Measurements from ENCODE around the gene IFT20.

The IFT20 gene, protein sequence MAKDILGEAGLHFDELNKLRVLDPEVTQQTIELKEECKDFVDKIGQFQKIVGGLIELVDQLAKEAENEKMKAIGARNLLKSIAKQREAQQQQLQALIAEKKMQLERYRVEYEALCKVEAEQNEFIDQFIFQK

DNA sequence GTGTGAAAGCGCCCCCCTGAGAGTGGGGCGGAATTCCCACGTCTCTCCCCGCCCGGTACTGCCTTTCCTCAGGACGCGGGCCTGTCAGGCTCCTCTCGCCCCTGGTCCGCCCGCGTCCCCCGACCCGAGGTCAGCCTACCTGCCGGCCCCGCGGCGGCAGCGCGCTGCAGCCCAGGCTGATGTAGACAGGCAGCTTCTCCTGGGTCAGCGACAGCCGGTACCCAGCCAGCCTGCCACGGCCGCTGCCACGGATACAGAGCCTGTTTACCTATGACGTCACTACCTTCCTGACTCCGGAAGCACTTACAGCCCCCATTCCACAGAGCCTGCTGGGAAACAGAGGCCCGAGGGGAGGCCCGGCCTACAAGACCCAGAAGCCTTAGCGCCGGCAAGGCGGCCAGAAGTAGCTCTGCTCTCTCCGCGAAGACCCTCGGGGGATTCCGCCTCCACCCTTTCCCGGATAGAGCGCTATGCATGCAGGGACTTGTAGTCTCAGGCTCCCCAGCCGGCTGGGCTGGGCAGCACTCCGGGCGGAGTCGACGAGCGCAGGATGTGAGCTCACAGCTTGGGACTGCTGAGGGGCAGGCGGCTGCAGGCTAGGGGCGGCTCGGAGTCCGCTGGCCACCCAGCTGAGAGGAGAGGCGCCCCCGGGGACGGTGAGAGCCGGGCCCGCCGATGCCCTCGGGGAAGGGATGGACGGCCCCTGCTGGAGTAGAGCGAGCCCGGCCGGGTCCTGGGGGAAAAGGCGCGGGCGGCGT lies at the start of gene IFT20, which contains the start of gene TNFAIP1:
Gene IFT20 (minus strand): TSS at position 272 of the 758 bp plus-strand sequence. CDS start 3,487 bp downstream, outside the sequence.
Gene TNFAIP1 (plus strand): TSS at position 561 of the 758 bp plus-strand sequence. CDS start 3,761 bp downstream, outside the sequence.
- DNase-seq (ENCODE audit: low spot score) = peak; percentile 87

DNA sequence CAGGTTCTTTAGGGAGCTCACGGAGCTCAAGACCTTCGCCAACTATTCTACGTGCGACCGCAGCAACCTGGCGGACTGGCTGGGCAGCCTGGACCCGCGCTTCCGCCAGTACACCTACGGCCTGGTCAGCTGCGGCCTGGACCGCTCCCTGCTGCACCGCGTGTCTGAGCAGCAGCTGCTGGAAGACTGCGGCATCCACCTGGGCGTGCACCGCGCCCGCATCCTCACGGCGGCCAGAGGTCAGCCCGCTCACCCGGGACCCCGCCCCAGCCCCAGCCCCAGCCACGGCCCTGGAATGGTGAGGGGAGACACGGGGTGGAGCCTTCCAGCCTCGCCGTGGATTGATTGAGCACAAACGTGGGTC lies 49.7 kb upstream of the IFT20 start:
- DNase-seq (ENCODE audit: low spot score) = no peak

DNA sequence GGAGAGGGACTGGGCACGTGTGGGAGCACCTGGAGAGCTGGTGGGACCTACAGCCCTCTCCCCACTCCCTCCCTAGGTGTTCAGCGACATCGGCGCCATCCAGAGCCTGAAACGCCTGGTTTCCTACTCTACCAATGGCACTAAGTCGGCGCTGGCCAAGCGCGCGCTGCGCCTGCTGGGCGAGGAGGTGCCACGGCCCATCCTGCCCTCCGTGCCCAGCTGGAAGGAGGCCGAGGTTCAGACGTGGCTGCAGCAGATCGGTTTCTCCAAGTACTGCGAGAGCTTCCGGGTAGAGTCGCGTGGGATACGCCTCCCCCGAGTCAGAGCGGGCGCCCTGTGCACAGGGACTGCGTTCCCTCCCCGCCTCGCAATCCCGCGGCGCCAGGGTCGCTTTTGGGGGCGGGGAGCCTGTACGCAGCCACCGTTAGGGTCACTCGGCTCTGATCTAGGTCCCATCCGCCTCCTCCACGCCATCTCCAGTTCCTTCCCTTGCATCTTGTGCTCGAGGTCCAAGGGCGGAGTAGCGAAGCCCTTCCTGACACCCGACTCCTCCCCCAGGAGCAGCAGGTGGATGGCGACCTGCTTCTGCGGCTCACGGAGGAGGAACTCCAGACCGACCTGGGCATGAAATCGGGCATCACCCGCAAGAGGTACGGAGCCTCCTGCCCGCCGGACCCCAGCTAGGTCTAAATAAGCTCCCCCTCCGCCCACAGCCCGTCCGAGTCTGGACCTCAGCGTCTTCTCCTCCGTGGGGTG lies 49.2 kb upstream of the IFT20 start:
- DNase-seq (ENCODE audit: low spot score) = no peak

DNA sequence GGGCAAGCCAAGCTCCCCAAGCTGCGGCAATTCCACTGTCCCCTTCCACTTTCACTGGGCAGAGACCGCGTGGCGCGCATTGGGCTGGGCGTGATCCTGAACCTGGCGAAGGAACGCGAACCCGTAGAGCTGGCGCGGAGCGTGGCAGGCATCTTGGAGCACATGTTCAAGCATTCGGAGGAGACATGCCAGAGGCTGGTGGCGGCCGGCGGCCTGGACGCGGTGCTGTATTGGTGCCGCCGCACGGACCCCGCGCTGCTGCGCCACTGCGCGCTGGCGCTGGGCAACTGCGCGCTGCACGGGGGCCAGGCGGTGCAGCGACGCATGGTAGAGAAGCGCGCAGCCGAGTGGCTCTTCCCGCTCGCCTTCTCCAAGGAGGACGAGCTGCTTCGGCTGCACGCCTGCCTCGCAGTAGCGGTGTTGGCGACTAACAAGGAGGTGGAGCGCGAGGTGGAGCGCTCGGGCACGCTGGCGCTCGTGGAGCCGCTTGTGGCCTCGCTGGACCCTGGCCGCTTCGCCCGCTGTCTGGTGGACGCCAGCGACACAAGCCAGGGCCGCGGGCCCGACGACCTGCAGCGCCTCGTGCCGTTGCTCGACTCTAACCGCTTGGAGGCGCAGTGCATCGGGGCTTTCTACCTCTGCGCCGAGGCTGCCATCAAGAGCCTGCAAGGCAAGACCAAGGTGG lies 46.0 kb upstream of the IFT20 start:
- DNase-seq (ENCODE audit: low spot score) = no peak

DNA sequence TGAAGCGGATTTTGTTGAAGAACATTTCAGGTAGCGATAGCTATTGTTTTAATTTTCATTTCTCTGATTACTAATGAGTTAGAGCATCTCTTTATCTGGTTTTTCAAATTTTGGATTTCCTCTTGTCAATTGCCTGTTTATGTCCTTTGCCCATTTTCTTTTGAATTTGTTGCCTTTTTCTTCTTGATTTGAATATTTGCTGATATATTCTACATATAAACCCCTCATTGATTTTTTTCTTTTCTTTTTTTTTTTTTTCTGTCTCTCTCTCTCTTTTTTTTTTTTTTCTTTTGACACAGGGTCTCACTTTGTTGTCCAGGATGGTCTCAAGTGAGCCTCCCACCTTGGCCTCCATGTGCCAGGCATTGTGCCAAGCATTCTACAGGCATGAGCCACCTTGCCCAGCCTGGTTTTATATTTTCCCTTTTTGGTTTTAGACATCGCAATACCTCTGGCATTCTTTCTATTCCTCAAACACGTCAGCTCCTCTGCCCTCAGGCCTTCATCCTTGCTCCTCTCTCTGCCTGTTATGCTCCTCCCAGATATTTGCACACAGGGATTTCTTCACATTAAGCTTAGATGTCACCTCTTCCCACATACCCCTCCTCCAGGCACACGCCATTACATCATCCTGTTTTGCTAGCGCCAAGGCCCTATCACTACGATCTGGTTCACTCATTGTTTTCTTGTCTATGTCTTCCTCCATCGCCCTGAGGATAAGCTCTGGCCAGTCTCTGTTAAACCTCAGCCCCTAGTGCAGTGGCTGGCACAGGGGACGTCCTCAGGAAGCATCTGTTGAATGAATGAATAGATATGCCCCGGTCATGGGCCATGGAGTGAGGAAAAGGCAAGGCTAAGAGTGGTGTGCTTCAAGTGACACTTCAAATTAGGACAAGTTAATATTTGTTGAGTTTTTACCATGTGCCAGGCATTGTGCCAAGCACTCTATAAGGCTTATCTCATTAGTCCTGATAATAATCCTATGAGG lies 44.8 kb upstream of the IFT20 start:
- DNase-seq (ENCODE audit: low spot score) = peak; percentile 64

DNA sequence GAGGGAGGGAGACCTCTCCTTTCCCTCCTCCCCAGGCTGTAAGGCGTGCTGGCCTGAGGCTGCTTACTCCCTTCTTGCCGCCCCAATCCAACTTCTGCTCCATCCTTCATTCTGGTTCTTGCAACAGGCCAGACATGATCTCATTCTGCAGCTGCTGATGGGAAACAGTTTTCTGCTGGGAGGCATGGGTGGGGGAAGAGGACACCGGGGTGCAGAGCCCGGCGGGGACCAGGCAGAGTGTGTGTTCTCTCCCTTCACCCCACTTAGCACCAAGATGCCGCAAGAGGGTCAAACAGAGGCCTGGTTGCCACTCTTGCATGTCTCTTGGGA lies 37.6 kb upstream of the IFT20 start:
- DNase-seq (ENCODE audit: low spot score) = no peak

- DNase-seq (ENCODE audit: low spot score) = no peak
Measured at GRCh38 chr17:28372203-28372944, 37.1 kb upstream of the IFT20 start.

DNA sequence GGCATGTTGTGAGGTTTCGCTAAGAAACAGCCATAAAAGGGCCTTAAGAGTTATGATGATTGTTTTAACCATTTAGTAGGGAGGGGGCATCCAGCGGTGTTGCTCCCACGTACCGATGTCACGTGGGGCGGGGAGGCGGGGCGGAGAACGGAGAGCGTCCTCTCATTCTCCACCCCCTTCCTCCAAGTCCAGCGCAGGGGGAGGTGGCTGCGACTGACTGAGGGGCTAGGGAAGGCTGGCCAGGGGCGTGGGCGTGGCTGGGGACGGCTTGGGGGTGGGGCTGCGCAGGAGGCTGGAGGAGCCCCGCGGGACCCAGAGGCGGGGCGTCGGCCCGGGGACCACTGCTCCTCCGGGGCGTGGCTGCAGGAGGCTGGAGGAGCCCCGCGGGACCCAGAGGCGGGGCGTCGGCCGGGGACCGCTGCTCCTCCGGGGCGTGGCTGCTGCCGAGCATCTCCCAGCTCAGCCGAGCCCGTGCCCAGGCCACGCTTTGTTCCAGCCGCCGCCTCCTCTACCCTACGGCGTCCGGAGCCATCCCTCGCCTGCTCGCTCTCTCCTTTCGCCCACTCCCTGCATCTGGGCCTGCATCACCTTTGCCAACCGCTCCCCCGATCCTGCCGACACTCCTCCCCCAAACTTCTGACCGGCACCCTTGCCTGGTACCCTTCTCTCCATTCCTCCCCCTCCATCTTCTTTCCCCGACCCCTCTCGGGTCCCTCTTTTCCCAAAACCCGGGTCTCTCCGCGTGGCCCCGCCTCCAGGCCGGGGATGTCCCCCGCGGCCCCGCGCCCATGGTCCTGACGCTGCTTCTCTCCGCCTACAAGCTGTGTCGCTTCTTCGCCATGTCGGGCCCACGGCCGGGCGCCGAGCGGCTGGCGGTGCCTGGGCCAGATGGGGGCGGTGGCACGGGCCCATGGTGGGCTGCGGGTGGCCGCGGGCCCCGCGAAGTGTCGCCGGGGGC lies 36.3 kb upstream of the IFT20 start, which contains the start of gene SARM1:
Gene SARM1 (plus strand): TSS at position 450 of the 958 bp plus-strand sequence. CDS start 339 bp downstream, at position 789.
- peak; percentile 99 for DNase-seq (ENCODE audit: low spot score)

DNA sequence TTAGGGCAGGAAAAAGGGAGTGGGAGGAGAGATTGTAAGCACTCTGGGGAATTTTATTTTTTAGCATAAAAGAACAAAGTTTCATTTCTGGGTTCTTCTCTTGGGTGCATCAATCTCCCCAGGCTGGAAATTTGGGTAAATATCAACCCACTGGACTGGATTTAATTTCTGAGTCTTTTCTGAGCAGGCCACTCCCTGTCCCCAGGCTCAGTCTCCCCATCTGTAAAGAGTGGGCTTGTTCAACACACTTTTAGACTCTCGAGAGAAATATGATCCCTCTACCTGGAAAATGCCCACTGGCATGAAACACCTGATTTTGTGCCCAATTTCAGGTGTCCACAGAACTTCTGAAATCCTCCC lies 35.5 kb upstream of the IFT20 start:
- no peak for DNase-seq (ENCODE audit: low spot score)

GRCh38 chr17:28370035-28370743 lies 34.9 kb upstream of the IFT20 start, which contains the start of gene VTN:
TSS of gene VTN (minus strand) at chr17:28370307. CDS start at chr17:28370203, 104 bp downstream.
- DNase-seq (ENCODE audit: low spot score) = peak; percentile 96

GRCh38 chr17:28369684-28370034 lies 34.4 kb upstream of the IFT20 start:
- DNase-seq (ENCODE audit: low spot score) = peak; percentile 50

DNA sequence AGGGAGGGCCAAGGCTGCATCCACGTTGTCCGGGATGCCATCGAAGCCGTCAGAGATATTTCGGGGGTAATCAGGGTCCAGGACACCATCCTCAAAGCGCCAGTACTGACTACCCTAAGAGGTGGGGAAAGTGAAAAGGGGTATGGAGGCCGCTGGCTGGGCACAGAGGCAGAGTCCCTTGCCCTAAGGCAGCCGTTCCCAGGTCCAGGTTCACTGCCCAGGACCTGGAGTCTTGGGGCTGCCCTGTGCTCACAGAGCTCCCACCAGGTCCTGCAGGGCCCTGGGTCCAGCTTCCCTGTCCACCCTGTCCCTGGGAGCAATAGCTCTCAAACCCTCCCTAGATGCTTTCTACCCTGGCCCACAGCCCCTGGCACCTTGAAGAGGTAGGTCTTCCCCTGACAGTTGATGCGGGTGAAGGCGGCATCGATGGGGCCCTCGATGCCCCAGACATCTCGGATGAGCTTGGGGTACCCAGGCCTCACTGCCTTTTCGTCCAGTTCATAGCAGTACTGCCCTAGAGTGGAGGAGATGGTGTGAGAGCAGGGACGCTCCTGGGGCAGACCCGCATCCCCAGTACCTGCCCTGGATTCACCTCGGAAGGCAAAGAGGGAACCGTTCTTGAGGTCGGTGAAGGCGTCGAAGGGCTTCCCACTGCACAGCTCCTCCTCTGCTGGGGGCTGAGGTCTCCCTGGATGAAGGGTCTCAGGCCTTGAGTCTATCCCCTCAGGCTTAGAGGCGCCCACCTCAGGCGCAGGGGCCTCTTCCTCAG lies 33.8 kb upstream of the IFT20 start:
- no peak for DNase-seq (ENCODE audit: low spot score)

DNA sequence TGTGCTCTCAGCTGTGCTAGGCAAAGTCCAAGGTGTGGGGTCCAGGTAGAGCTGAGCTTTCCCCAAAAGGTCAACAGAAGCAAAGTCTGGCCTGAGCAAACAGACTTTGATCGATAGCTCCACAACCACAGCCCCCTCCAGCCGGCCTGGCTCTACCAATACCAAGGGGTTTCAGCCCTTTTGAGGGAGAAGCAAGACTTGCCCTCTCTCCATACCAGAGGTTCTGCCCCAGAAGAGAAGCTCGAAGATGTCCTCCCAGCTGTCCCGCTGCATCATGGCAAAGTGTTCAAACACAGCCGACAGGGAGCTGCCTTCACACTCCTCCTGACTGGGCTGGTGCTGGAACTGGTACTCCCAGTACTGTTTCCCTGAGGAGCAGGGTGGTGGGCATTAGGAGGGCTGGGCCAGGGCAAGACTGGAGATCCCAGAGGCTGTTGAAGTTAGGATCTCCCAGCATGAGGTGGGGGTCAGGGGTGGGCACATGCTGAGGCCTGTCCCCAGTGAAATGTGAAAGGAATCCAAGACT lies 33.1 kb upstream of the IFT20 start:
- peak; percentile 84 for DNase-seq (ENCODE audit: low spot score)

- DNase-seq (ENCODE audit: low spot score) = no peak
Measured at GRCh38 chr17:28367641-28368305, 32.5 kb upstream of the IFT20 start.

DNA sequence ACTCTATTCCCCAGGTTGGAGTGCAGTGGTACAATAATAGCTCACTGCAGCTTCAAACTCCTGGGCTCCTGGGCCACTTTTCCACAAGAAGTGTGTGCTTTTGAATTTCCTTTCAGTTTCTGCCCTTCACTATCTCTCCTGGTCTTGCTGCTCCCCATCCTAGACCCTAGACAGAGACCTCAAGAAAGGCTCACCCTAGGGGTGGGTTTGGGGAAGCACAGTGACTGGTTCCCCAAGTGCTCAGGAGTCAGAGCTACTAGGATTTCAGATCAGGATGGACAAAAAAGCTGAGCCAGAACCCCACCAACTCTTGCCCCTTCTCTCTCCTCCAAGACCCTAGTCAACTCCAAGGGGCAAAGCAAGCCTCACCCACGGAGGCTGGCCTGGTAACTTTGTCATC lies 31.3 kb upstream of the IFT20 start:
- no peak for DNase-seq (ENCODE audit: low spot score)

DNA sequence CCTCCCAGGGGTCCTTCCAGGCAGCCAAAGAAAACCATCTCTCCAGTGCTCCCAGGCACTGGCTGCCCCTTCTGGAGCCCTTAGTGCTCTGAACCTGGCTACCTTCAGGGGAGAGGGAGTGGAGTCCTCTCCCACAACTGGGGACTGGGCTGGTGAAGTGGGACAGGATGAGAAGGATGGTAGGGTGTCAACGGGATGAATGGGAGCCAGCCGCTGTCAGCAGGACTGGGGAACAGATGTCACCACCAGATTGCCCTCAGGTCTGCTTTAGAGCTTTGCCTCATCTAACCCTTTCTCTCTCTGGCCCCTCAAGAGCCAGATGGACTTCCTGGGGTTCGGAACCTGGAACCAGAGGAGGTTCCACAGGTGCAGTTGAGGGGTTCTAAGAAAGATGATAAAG lies 30.2 kb upstream of the IFT20 start:
- no peak for DNase-seq (ENCODE audit: low spot score)
